CD4-positive, alpha-beta memory T cell (primary cell): ENCODE data around the gene PROCA1. TPM values are rescaled to one million over a fixed set of nuclear protein-coding genes. Genes with fewer than 3 reads are reported as not detected.

Source experiments
- CTCF ChIA-PET: fragments of 350-600 bp; sonication (Branson Sonifier 250); formaldehyde crosslinking; loops from one replicate; lab custom pipeline; 2021; ENCODE audit warnings: inconsistent platforms; ENCODE audit not compliant: partially characterized antibody; lab: Charles Lee
- POLR2A ChIA-PET: fragments of 350-600 bp; sonication (Branson Sonifier 250); formaldehyde crosslinking; loops from one replicate; lab custom pipeline; 2021; ENCODE audit not compliant: partially characterized antibody; lab: Charles Lee
- DNase-seq, 5 donors: peaks; one replicate each; pipeline versions ENCODE4 v3.0.0 to v3.0.0-alpha.2; 2020 to 2022; ENCODE audit warnings: mixed read lengths in 1 of 5
- H3K27ac ChIP-seq: one replicate; pipeline ENCODE4 v1.7.0; 2013; ENCODE audit warnings: low read depth, low read length
- H3K27me3 ChIP-seq: 2 replicates; pipeline ENCODE4 v1.7.0; 2013; ENCODE audit warnings: mild to moderate bottlenecking, low read length, moderate library complexity; ENCODE audit not compliant: insufficient read depth
- H3K36me3 ChIP-seq: 2 replicates; pipeline ENCODE4 v1.7.0; 2013; ENCODE audit warnings: mild to moderate bottlenecking, low read length, moderate library complexity; ENCODE audit not compliant: insufficient read depth
- H3K4me1 ChIP-seq: 2 replicates; pipeline ENCODE4 v1.7.0; 2013; ENCODE audit warnings: mild to moderate bottlenecking, low read length, moderate library complexity; ENCODE audit not compliant: insufficient read depth
- H3K4me3 ChIP-seq, 2 donors: one replicate each; pipeline ENCODE4 v1.7.0; 2013; ENCODE audit warnings: low read length in 2 of 2, mild to moderate bottlenecking in 1 of 2
- H3K9me3 ChIP-seq, 2 donors: one replicate each; pipeline ENCODE4 v1.7.0; 2013; ENCODE audit warnings: low read length in 2 of 2, control low read depth in 1 of 2; ENCODE audit not compliant: control insufficient read depth in 1 of 2
- H3K27ac Mint-ChIP-seq, 7 donors: one replicate each; pipeline ENCODE4 v1.8.0; 2020 to 2021; ENCODE audit warnings: mixed read lengths in 7 of 7, mild to moderate bottlenecking in 6 of 7, inconsistent platforms in 3 of 7, moderate library complexity in 3 of 7
- H3K27me3 Mint-ChIP-seq, 2 donors: one replicate each; pipeline ENCODE4 v1.8.0; 2020 to 2021; ENCODE audit warnings: mixed read lengths in 2 of 2
- H3K36me3 Mint-ChIP-seq, 2 donors: one replicate each; pipeline ENCODE4 v1.8.0; 2020 to 2021; ENCODE audit warnings: mixed read lengths in 2 of 2, inconsistent platforms in 1 of 2, mild to moderate bottlenecking in 1 of 2
- H3K4me1 Mint-ChIP-seq, 4 donors: one replicate each; pipeline ENCODE4 v1.8.0; 2020 to 2021; ENCODE audit warnings: mixed read lengths in 4 of 4, mild to moderate bottlenecking in 1 of 4
- H3K4me3 Mint-ChIP-seq, 8 donors: one replicate each; pipeline ENCODE4 v1.8.0; 2020 to 2021; ENCODE audit warnings: mixed read lengths in 8 of 8, mild to moderate bottlenecking in 7 of 8, moderate library complexity in 6 of 8, inconsistent platforms in 3 of 8
- H3K9me3 Mint-ChIP-seq, 8 donors: one replicate each; pipeline ENCODE4 v1.8.0; 2020 to 2021; ENCODE audit warnings: mixed read lengths in 8 of 8, mild to moderate bottlenecking in 5 of 8, inconsistent platforms in 3 of 8, moderate library complexity in 1 of 8
- intact Hi-C: fragments of 100-400 bp; cut with micrococcal nuclease; formaldehyde crosslinking; loops from one replicate; pipeline ENCODE4 v1.15.1; 2023
- polyA plus RNA-seq, 2 donors: library from polyadenylated mRNA; unstranded; fragments of 300-500 nt; fragmentation: Illumina TruSeq; gene quantifications; one replicate each; pipeline ENCODE4 v1.2.3, GENCODE V29; 2021
- total RNA-seq, 2 experiments: library from RNA; stranded (reverse); gene quantifications; one replicate each; pipeline ENCODE4 v1.2.3, GENCODE V29; 2021

PROCA1 gene
- total and polyA plus RNA-seq, 4 experiments from 2014 or later, result 0.12 to 17.4 (median 7.9) TPM

- no peaks in the 10 kb centered on the region for H3K4me1 Mint-ChIP-seq
- POLR2A ChIA-PET, result no interaction called here
- no peaks in the 10 kb centered on the region for H3K9me3 Mint-ChIP-seq
- H3K4me1 ChIP-seq, result no peaks in the 10 kb centered on the region
- no peak overlapping the region for H3K4me3 ChIP-seq
- H3K36me3 ChIP-seq, result peaks cover 97% of the 10 kb centered on the region
- no peaks in the 10 kb centered on the region for H3K27me3 Mint-ChIP-seq
- CTCF ChIA-PET, result no interaction called here
- no peak for DNase-seq
- no peak overlapping the region for H3K27ac ChIP-seq
- H3K27me3 ChIP-seq, result no peaks in the 10 kb centered on the region
- H3K4me3 Mint-ChIP-seq, result no peak overlapping the region
- H3K27ac Mint-ChIP-seq, result peak overlapping the region in 1 of 7 donors; percentile 68
- intact Hi-C loops, result no loop called here
- no peaks in the 10 kb centered on the region for H3K9me3 ChIP-seq
- peaks cover 76 to 86% of the 10 kb centered on the region in 2 donors for H3K36me3 Mint-ChIP-seq
These were observed 13.3 kb downstream of the PROCA1 start for GRCh38 chr17:28698253-28698941.

DNA sequence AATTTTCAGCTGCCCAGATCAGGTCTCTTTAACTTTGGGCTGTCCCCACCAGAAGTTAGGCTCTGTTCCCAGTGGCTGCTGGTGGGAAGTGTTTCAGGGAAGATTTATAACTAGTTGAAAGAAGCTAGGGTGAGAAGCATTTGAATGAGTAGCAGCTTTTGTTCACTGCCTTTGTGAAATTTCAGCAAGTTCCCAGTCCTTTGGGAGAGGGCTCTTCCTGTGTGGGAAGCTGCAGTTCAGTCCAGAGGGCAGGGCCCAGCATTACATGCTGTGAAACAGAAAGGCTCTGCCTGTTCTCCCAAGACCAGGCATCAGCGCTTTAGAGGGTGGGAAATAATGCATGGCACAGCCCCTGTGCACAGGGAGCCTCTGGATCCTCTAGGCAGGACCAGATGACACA, 17.8 kb downstream of the PROCA1 start:
- peaks cover 77% of the 10 kb centered on the region for H3K36me3 ChIP-seq
- Mint-ChIP-seq H3K9me3 (no peaks in the 10 kb centered on the region), H3K36me3 (peaks cover 69 to 80% of the 10 kb centered on the region in 2 donors), H3K27me3 (no peaks in the 10 kb centered on the region), H3K27ac (peak overlapping the region in 1 of 7 donors; percentile 53), H3K4me3 (no peak overlapping the region), H3K4me1 (no peaks in the 10 kb centered on the region)
- H3K9me3 ChIP-seq, result no peaks in the 10 kb centered on the region
- H3K4me1 ChIP-seq, result no peaks in the 10 kb centered on the region
- no peak overlapping the region for H3K4me3 ChIP-seq
- no peaks in the 10 kb centered on the region for H3K27me3 ChIP-seq
- intact Hi-C loops, result no loop called here
- ChIA-PET POLR2A (interaction anchor here (1.0 kb wide), 2 partner anchors 11 to 32 kb away, joined by 3 to 4 read pairs; partner anchors contain the start of genes SDF2 and SUPT6H), CTCF (interaction anchor here (1.3 kb wide), 1 partner anchor 13 kb away, joined by 3 read pairs; no protein-coding TSS in a partner anchor)
- H3K27ac ChIP-seq, result no peak overlapping the region
- DNase-seq, result no peak

GRCh38 chr17:28689011-28689410, 22.7 kb downstream of the PROCA1 start:
- no peak overlapping the region for H3K4me3 Mint-ChIP-seq
- no peak overlapping the region for H3K27ac Mint-ChIP-seq
- peaks cover 66 to 81% of the 10 kb centered on the region in 2 donors for H3K36me3 Mint-ChIP-seq
- H3K9me3 Mint-ChIP-seq, result no peaks in the 10 kb centered on the region
- Histone ChIP-seq H3K9me3 (no peaks in the 10 kb centered on the region), H3K4me3 (no peak overlapping the region), H3K27ac (no peak overlapping the region), H3K36me3 (peaks cover 77% of the 10 kb centered on the region), H3K4me1 (no peaks in the 10 kb centered on the region), H3K27me3 (no peaks in the 10 kb centered on the region)
- H3K27me3 Mint-ChIP-seq, result no peaks in the 10 kb centered on the region
- H3K4me1 Mint-ChIP-seq, result peaks cover 0 to 6% (median 0%) of the 10 kb centered on the region in 4 donors
- DNase-seq, result no peak
- POLR2A ChIA-PET, result interaction anchor here (1.2 to 2.3 kb wide), 2 partner anchors 44 to 45 kb away, joined by 3 to 5 read pairs; partner anchors contain the start of gene BLTP2
- CTCF ChIA-PET, result no interaction called here
- intact Hi-C loops, result no loop called here

DNA sequence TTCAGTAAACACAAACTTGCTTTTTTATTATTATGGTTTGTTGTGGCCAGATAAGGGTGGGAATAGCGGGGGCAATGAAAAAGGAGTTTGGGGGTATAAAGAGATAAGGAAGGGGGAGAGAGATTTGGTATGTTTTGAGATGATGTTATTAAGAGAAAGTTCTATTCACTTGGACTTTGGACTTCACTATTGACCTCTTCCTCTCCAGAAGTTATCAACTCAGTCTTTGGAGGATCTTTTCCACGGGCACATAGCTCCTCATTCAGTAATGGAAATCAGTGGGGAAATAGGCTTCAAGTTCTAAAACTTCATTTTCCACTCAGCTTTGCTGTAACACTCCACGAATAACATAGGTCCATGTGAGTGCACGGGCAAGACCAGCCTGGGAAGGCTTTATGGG, 23.2 kb downstream of the PROCA1 start:
- Mint-ChIP-seq H3K4me3 (no peak overlapping the region), H3K36me3 (peaks cover 64 to 79% of the 10 kb centered on the region in 2 donors), H3K27me3 (no peaks in the 10 kb centered on the region), H3K27ac (peak overlapping the region in 1 of 7 donors; percentile 26), H3K9me3 (no peaks in the 10 kb centered on the region), H3K4me1 (peaks cover 0 to 6% (median 0%) of the 10 kb centered on the region in 4 donors)
- CTCF ChIA-PET, result no interaction called here
- H3K36me3 ChIP-seq, result peaks cover 75% of the 10 kb centered on the region
- H3K9me3 ChIP-seq, result no peaks in the 10 kb centered on the region
- DNase-seq, result no peak
- no peaks in the 10 kb centered on the region for H3K4me1 ChIP-seq
- H3K4me3 ChIP-seq, result no peak overlapping the region
- intact Hi-C loops, result no loop called here
- no peaks in the 10 kb centered on the region for H3K27me3 ChIP-seq
- POLR2A ChIA-PET, result interaction anchor here (1.2 to 2.3 kb wide), 2 partner anchors 44 to 45 kb away, joined by 3 to 5 read pairs; partner anchors contain the start of gene BLTP2
- no peak overlapping the region for H3K27ac ChIP-seq

DNA sequence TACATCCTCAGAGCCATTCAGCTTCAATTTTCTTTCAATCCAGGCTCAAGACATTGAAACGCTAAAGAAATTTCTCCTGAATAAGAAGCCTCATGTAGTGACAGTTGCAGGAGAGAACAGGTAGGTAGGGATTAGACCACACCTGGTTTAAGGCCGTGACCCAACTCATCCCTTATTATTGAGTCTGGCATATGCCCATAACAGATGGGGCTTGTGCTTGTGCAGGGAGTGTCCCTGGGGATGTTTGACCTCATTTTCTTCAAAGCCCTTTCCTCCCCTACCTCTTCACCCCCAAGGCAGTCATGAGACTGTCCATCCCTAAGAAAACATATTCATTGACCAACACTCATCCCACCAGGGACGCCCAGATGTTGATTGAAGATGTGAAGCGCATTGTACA, 25.4 kb downstream of the PROCA1 start:
- no peaks in the 10 kb centered on the region for H3K9me3 ChIP-seq
- peaks cover 69 to 92% of the 10 kb centered on the region in 2 donors for H3K36me3 Mint-ChIP-seq
- H3K4me1 Mint-ChIP-seq, result peaks cover 0 to 6% (median 0%) of the 10 kb centered on the region in 4 donors
- ChIA-PET CTCF (no interaction called here), POLR2A (no interaction called here)
- no peak overlapping the region for H3K27ac ChIP-seq
- no peak overlapping the region for H3K4me3 Mint-ChIP-seq
- no peaks in the 10 kb centered on the region for H3K4me1 ChIP-seq
- H3K27me3 Mint-ChIP-seq, result no peaks in the 10 kb centered on the region
- no peak overlapping the region for H3K27ac Mint-ChIP-seq
- intact Hi-C loops, result no loop called here
- no peak for DNase-seq
- H3K27me3 ChIP-seq, result no peaks in the 10 kb centered on the region
- H3K9me3 Mint-ChIP-seq, result no peaks in the 10 kb centered on the region
- H3K4me3 ChIP-seq, result no peak overlapping the region
- H3K36me3 ChIP-seq, result peaks cover 95% of the 10 kb centered on the region

- no peak overlapping the region for H3K4me3 ChIP-seq
- H3K27me3 Mint-ChIP-seq, result no peaks in the 10 kb centered on the region
- H3K9me3 ChIP-seq, result no peaks in the 10 kb centered on the region
- peaks cover 68 to 91% of the 10 kb centered on the region in 2 donors for H3K36me3 Mint-ChIP-seq
- intact Hi-C loops, result no loop called here
- DNase-seq, result no peak
- H3K4me1 Mint-ChIP-seq, result peaks cover 0 to 6% (median 0%) of the 10 kb centered on the region in 4 donors
- ChIA-PET POLR2A (no interaction called here), CTCF (no interaction called here)
- H3K36me3 ChIP-seq, result peaks cover 92% of the 10 kb centered on the region
- H3K27ac ChIP-seq, result no peak overlapping the region
- H3K4me3 Mint-ChIP-seq, result no peak overlapping the region
- H3K27ac Mint-ChIP-seq, result no peak overlapping the region
- H3K9me3 Mint-ChIP-seq, result no peaks in the 10 kb centered on the region
- H3K27me3 ChIP-seq, result no peaks in the 10 kb centered on the region
- no peaks in the 10 kb centered on the region for H3K4me1 ChIP-seq
These were observed 26.3 kb downstream of the PROCA1 start for GRCh38 chr17:28685366-28685765.

DNA sequence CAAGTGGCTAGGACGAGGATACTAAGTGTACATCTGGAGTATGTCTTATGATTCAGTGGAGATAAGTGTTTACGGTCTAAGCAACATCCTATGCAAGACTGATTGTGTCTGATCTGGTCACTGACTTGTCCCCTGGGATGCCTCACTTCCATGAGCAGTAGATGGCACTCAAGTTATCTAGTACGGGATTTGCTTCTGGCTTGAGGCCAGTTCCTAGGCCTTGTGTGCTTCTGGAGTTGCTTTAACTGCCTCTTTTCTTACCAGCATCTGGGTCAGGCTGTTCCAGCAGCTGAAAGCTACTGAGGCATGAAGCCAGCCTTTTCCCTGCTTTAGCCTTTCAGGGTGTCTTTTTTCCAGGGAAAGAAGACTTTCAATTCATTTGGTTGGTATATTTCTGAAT, 26.7 kb downstream of the PROCA1 start:
- Mint-ChIP-seq H3K27me3 (no peaks in the 10 kb centered on the region), H3K9me3 (no peaks in the 10 kb centered on the region), H3K36me3 (peaks cover 64 to 88% of the 10 kb centered on the region in 2 donors), H3K4me3 (no peak overlapping the region), H3K27ac (peak overlapping the region in 1 of 7 donors; percentile 49), H3K4me1 (peaks cover 0 to 6% (median 0%) of the 10 kb centered on the region in 4 donors)
- H3K36me3 ChIP-seq, result peaks cover 88% of the 10 kb centered on the region
- DNase-seq, result no peak
- no peaks in the 10 kb centered on the region for H3K9me3 ChIP-seq
- no peak overlapping the region for H3K4me3 ChIP-seq
- ChIA-PET CTCF (no interaction called here), POLR2A (no interaction called here)
- H3K27ac ChIP-seq, result no peak overlapping the region
- no peaks in the 10 kb centered on the region for H3K4me1 ChIP-seq
- no peaks in the 10 kb centered on the region for H3K27me3 ChIP-seq
- intact Hi-C loops, result no loop called here
